Mucosa of descending colon (tissue), 3 donors: ENCODE results near the gene CCDC54. TPM values are rescaled to one million over a fixed set of nuclear protein-coding genes. Genes with fewer than 3 reads are reported as not detected.

Source experiments
- ATAC-seq: fragments of 200-7000 bp; cut with Tn5 transposase; one replicate; pipeline ENCODE4 v1.9.1; 2020; ENCODE audit warnings: mild to moderate bottlenecking, moderate library complexity
- DNase-seq, 3 donors: peaks; one replicate each; pipeline ENCODE4 v3.0.0-alpha.2; 2020
- H3K36me3 ChIP-seq: fragments of 200-600 bp; one replicate; pipeline ENCODE4 v1.8.0; 2021; ENCODE audit warnings: low read depth, mild to moderate bottlenecking
- H3K4me1 ChIP-seq: fragments of 200-600 bp; one replicate; pipeline ENCODE4 v1.8.0; 2021; ENCODE audit warnings: low read depth, mild to moderate bottlenecking
- H3K4me3 ChIP-seq: fragments of 200-600 bp; one replicate; pipeline ENCODE4 v1.8.0; 2021; ENCODE audit warnings: mild to moderate bottlenecking
- H3K9me3 ChIP-seq: fragments of 200-600 bp; one replicate; pipeline ENCODE4 v1.8.0; 2021; ENCODE audit warnings: mild to moderate bottlenecking
- intact Hi-C, 2 donors: fragments of 100-400 bp; cut with DNase I in 1 of 2; cut with micrococcal nuclease in 1 of 2; formaldehyde crosslinking; loops; one replicate each; pipeline versions ENCODE4 v1.11.0 to v1.11.1; 2022; cut with DNase I, micrococcal nuclease
- total RNA-seq, 3 donors: library from RNA; stranded (reverse); fragmentation: NEBNext Ultra II Directional in 2 of 3; extraction: Animal tissue kit (Norgen Biotek cat#: 25700) in 2 of 3; gene quantifications; one replicate each; pipeline versions ENCODE4 v1.2.1 to v1.2.4, GENCODE V29; 2021 to 2023
- TF ChIP-seq, protein P1 (sequence below): fragments of 200-600 bp; IDR thresholded peaks from one replicate; pipeline ENCODE4 v1.8.0; 2022; ENCODE audit warnings: antibody characterized with exemption, mild to moderate bottlenecking
- donor health status: DM: no; HTN: no; CAD: no; lungs with moderate emphysema.
- donor health status: DM: no; HTN: no; CAD: no.
- donor health status: DM: no; HTN: yes; CAD: no.

CCDC54 gene
- total RNA-seq, 3 donors from 2014 or later: not detected

DNA sequence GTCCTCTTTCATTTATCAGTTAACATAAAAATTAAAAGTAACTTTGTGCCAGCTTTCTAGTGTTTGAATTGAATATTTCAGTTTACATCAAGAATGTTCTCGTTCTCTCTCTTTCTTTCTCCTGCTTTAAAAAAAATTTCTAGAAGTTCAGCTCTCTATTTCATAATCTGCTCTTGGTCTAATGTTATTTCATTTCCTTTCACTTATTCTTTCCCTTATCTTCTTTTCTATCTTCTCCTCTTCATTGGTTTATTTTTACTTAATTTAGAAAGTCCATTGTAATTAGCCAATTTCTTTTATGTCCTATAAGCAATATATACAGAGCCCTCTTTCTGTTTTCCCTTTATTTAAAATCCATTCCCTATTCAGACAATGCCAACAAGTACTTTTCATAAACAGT, 44.6 kb downstream of the CCDC54 start:
- TF ChIP-seq, protein P1, sequence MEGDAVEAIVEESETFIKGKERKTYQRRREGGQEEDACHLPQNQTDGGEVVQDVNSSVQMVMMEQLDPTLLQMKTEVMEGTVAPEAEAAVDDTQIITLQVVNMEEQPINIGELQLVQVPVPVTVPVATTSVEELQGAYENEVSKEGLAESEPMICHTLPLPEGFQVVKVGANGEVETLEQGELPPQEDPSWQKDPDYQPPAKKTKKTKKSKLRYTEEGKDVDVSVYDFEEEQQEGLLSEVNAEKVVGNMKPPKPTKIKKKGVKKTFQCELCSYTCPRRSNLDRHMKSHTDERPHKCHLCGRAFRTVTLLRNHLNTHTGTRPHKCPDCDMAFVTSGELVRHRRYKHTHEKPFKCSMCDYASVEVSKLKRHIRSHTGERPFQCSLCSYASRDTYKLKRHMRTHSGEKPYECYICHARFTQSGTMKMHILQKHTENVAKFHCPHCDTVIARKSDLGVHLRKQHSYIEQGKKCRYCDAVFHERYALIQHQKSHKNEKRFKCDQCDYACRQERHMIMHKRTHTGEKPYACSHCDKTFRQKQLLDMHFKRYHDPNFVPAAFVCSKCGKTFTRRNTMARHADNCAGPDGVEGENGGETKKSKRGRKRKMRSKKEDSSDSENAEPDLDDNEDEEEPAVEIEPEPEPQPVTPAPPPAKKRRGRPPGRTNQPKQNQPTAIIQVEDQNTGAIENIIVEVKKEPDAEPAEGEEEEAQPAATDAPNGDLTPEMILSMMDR: no peak

DNA sequence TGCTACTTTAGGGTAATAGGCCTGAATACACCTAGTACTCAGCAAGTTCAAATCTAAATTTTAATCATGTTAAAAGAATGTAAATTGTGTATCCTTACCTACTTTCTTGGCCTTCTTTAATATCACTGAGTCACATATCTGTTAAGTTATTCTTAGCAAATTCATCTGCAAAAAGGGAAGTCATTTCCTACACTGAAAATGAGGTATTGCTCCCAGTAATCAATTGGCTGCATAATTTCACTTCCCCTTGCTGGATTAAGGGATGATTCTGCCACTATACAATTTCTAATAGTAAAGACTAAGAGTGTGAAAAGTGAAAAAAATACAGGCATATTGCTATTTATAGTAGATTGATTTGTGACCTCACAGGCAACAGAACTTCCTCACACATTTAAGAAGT, 47.8 kb downstream of the CCDC54 start:
- intact Hi-C loops: loop anchor here in 1 of 2 donors (10.0 kb wide), 2 partner anchors 100 to 180 kb away; partner anchors contain the start of gene BBX
- DNase-seq: no peak
- H3K4me1 ChIP-seq: peaks cover 4% of the 10 kb centered on the region
- no peaks in the 10 kb centered on the region for H3K9me3 ChIP-seq
- no peak for ATAC-seq
- TF ChIP-seq, protein P1: no peak
- no peaks in the 10 kb centered on the region for H3K36me3 ChIP-seq
- no peak overlapping the region for H3K4me3 ChIP-seq

More for the DNA sequence above, 44.6 kb downstream of the CCDC54 start:
- ATAC-seq (no peak), DNase-seq (no peak)
- no peak overlapping the region for H3K4me3 ChIP-seq
- H3K36me3 ChIP-seq: no peaks in the 10 kb centered on the region
- H3K4me1 ChIP-seq: no peaks in the 10 kb centered on the region
- intact Hi-C loops: loop anchor here in 1 of 2 donors (10.0 kb wide), 2 partner anchors 103 to 177 kb away; partner anchors contain the start of gene BBX
- no peaks in the 10 kb centered on the region for H3K9me3 ChIP-seq

DNA sequence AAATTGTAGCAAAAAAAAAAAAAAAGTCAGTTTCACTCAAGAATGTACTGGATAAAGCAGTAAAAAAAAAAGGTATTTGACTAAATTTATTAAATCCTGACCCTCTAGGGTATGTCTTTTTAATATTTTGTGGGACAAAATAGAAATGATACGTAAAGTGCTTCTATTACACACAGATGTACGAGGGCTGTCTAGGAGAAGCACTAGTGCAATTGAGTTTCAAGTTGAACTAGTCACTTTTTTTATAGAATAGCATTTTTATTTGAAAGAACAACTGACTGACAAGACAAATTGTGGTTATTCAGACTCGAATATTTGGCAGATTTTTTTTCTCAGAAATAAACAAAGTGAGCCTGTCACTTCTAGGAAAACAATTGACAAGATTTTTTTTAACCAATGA, 49.0 kb downstream of the CCDC54 start:
- DNase-seq (no peak), ATAC-seq (no peak)
- Histone ChIP-seq H3K9me3 (no peaks in the 10 kb centered on the region), H3K4me1 (peaks cover 12% of the 10 kb centered on the region), H3K4me3 (no peak overlapping the region), H3K36me3 (no peaks in the 10 kb centered on the region)
- TF ChIP-seq, protein P1: no peak
- intact Hi-C loops: loop anchor here in 1 of 2 donors (10.0 kb wide), 2 partner anchors 99 to 181 kb away; partner anchors contain the start of gene BBX

Other genes with a start within 250 kb of the CCDC54 start
- 10 to 100 TPM; 24.4 to 69.9 (median 26.0) TPM for gene BBX, start 145.5 kb downstream of the CCDC54 start, total RNA-seq